ENCODE results near the gene PTGFRN.

DNA sequence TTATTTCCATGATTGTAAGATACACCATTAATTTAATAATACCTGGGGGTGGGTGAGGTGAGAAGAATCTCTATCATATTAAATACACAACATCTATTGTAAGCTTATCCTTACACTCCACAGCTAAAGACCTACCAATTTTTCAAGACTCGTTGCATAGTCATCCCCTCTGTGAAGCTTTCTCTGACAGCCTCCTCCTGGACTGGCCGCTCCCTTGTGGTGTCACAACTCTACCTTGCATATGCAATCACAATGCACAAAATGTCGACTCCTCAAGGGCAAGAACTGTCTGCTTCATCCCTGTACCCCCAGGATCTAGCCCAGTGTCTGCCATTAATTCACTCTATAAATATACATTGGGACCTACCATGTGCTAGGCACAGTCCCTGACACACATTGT lies 2.4 kb upstream of the PTGFRN start:
- TF ChIP-seq RAD21 (CRISPR knock-in tag; conservative IDR thresholded peaks at IDR 0.05 in 1 of 2, IDR thresholded peaks at IDR 0.05 in 1 of 2) (no peak), KLF6 (CRISPR knock-in tag; IDR thresholded peaks at IDR 0.05; ENCODE audit: borderline replicate concordance) (no peak), MEF2D (tag; conservative IDR thresholded peaks at IDR 0.05; ENCODE audit: low read depth) (no peak), ZNF561 (CRISPR knock-in tag; conservative IDR thresholded peaks at IDR 0.05) (no peak)
- TF ChIP-seq, protein P1, sequence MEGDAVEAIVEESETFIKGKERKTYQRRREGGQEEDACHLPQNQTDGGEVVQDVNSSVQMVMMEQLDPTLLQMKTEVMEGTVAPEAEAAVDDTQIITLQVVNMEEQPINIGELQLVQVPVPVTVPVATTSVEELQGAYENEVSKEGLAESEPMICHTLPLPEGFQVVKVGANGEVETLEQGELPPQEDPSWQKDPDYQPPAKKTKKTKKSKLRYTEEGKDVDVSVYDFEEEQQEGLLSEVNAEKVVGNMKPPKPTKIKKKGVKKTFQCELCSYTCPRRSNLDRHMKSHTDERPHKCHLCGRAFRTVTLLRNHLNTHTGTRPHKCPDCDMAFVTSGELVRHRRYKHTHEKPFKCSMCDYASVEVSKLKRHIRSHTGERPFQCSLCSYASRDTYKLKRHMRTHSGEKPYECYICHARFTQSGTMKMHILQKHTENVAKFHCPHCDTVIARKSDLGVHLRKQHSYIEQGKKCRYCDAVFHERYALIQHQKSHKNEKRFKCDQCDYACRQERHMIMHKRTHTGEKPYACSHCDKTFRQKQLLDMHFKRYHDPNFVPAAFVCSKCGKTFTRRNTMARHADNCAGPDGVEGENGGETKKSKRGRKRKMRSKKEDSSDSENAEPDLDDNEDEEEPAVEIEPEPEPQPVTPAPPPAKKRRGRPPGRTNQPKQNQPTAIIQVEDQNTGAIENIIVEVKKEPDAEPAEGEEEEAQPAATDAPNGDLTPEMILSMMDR (IDR thresholded peaks at IDR 0.05 in 2 of 3, conservative IDR thresholded peaks at IDR 0.05 in 1 of 3; ENCODE audit: insufficient read depth in 2 of 3, low read depth in 1 of 3, low read length in 3 of 3) = no peak
- TF ChIP-seq, protein P2, sequence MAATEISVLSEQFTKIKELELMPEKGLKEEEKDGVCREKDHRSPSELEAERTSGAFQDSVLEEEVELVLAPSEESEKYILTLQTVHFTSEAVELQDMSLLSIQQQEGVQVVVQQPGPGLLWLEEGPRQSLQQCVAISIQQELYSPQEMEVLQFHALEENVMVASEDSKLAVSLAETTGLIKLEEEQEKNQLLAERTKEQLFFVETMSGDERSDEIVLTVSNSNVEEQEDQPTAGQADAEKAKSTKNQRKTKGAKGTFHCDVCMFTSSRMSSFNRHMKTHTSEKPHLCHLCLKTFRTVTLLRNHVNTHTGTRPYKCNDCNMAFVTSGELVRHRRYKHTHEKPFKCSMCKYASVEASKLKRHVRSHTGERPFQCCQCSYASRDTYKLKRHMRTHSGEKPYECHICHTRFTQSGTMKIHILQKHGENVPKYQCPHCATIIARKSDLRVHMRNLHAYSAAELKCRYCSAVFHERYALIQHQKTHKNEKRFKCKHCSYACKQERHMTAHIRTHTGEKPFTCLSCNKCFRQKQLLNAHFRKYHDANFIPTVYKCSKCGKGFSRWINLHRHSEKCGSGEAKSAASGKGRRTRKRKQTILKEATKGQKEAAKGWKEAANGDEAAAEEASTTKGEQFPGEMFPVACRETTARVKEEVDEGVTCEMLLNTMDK (IDR thresholded peaks at IDR 0.05; ENCODE audit: borderline replicate concordance, insufficient read depth, low read depth, low read length, poor library complexity, severe bottlenecking) = no peak
